HG03103 (cell line): Measurements from ENCODE around the gene CFAP410.
"Not testable (repeated sequence)": the region's sequence is repeated elsewhere in the genome, so short reads cannot be mapped to it uniquely, and the experiment has no call there.

ENCODE experiments used
- ATAC-seq: cut with Tn5 transposase; IDR thresholded peaks from one replicate; pipeline ENCODE4 v1.9.1; 2021; ENCODE audit warnings: low read depth; ENCODE audit not compliant: unreplicated experiment

Gene CFAP410

DNA sequence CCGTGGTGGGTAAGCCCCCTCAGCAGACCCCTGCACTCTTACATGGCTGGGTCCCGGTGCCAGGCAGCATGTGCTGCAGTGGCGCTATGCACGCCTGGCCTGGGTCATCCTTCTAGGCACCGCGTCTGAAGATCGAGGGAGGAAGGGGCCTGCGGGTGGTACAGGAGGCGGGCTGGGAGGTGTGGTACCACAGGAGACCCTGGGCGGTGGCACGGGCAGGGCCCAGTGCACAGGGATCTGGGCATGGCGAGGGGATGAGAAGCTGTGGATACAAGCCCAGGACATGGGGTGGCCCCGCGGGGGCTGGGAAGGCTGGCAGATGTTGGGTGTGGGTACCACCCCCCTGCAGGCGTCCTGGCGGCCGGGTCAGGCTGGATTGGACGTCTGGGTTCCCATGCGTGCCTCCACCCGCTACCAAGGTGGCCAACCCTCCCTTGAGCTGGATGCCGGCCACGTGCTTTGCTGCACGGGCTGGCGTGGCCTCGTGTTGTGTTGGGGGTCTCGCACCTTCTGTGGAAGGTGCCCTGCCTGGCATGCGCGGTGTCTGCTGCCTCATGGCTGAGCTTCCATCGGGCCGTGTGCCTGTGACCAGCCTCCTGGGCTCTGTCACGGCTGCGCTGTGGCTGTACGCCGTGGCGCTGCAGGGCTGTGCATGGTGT lies 19.7 kb downstream of the CFAP410 start:
- no peak for ATAC-seq

GRCh38 chr21:44318489-44319285 lies 20.5 kb downstream of the CFAP410 start:
- ATAC-seq: no peak

GRCh38 chr21:44317871-44318270 lies 21.3 kb downstream of the CFAP410 start:
- no peak for ATAC-seq

GRCh38 chr21:44317241-44317782 lies 21.9 kb downstream of the CFAP410 start:
- ATAC-seq: no peak

- ATAC-seq: no peak
Measured at GRCh38 chr21:44316277-44316900, 22.8 kb downstream of the CFAP410 start.

DNA sequence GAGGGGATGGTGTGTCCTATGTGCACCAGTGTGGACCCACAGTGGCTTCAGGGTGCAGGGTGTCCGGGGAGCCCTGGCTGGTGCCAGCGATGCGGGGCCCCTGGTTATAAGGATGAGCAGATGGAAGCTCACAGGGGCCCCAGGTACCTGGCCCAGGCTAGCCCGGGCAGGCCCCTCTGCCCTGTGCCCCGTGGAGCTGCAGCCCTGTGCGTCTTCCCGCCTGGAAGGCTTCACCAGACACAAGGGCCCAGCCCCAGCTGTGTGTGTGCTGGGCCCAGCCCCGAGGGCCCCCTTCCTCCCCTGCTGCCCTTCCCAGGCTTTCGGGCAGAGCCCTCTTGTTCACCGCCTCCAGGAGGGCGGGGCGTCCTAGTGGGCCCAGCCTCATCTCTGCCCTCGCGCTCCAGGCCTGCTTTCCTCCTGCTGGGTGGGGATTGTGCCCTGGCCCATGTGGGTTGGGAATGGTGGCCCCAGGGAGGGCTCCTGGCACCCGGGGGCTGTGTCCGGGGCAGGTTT lies 23.4 kb downstream of the CFAP410 start:
- ATAC-seq: no peak

GRCh38 chr21:44314561-44314960 lies 24.6 kb downstream of the CFAP410 start:
- no peak for ATAC-seq

DNA sequence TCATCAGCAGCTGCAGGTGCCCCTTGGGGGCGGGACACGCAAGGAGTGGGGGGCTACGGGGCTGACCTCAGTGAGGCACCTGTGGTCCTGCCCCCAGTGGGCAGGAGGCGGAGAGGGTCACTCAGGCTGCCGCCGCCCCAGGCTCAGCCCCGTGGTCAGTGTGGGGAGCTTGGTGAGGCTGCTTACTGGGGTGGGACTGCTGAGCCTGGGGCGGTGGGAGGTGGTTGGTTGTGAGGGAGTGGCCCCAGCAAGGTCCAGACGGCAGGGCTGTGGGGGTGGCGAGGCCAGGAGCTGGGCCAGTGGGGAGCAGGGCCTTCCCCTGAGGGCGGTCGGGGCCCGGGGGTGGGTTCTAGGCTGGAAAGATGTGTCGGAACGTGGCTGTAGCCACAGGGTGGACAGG lies 25.1 kb downstream of the CFAP410 start:
- no peak for ATAC-seq

DNA sequence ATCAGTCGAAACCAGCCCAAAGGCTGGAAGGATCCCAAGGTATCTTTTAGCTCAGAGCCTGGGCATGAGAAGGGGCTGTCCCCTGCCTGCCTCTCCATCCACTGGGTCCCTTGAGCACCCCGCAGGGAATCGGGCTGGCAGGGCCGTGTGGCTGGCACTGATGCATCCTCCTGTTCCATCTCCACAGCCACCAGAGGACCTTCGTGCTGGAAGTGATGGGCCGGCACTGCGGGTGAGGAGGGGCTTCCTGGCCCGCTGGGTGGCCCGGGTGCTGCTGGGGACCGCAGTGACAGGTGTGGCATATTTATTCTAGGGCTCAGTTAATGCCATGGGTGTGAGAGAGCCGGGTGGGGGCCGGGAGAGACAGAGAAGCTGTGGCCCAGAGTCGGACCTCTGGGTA lies 25.7 kb downstream of the CFAP410 start:
- ATAC-seq: no peak

DNA sequence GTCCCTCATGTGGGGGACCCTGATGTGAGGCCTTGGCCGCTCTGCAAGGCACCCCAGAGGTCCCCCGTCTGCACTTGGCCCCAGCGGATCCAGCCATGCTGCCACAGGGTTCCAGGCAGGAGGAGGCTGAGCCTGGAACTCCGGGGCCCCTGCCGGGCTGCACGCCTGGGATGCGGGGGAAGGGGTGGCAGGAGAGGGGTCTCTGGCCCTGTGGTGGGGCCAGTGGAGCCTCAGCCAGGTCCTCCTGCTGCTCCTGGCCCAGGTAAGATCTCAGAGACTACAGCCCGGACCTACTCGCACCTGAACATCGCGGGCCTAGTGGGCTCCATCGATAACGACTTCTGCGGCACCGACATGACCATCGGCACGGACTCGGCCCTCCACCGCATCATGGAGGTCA lies 26.5 kb downstream of the CFAP410 start:
- no peak for ATAC-seq

- ATAC-seq: no peak
Measured at GRCh38 chr21:44312089-44312488, 27.1 kb downstream of the CFAP410 start.

DNA sequence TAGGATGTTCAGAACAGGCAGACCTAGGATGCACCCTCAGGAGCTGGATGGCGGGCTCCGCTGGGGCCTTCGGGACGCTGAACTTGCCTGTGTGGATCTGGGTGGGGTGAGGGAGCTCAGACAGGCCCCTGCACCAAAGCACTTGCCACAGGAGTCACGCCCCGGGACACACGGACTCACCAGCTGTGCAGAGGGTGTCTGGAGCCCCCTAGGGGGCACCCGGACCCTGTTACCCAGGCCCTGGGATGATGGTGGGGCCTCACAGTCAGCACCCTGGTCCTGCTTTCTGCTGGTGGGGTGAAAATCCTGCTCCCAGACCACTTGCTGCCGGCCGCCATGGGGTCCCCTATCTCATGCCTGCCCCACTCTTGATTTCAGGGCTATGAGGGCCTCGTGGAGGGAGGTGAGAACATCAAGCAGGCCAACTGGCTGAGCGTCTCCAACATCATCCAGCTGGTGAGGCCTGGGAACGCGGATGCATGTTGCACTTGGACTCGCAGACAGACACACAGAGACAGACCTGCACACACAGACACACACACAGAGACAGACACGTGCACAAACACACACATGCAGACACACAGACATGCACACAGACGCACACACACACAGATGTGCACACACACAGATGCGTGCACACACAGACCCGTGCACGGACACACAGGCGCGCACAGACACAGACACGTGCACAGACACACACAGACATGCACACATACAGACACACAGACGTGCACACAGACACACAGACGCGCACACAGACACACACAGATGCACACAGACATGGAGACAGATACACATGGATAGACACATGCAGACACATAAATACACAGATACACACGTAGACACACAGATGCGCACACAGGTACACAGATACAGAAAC lies 28.3 kb downstream of the CFAP410 start:
- no peak for ATAC-seq

GRCh38 chr21:44306936-44307704 lies 32.1 kb downstream of the CFAP410 start:
- no peak for ATAC-seq

GRCh38 chr21:44305691-44306090 lies 33.5 kb downstream of the CFAP410 start:
- ATAC-seq: no peak

GRCh38 chr21:44304877-44305293 lies 34.3 kb downstream of the CFAP410 start:
- ATAC-seq: no peak

DNA sequence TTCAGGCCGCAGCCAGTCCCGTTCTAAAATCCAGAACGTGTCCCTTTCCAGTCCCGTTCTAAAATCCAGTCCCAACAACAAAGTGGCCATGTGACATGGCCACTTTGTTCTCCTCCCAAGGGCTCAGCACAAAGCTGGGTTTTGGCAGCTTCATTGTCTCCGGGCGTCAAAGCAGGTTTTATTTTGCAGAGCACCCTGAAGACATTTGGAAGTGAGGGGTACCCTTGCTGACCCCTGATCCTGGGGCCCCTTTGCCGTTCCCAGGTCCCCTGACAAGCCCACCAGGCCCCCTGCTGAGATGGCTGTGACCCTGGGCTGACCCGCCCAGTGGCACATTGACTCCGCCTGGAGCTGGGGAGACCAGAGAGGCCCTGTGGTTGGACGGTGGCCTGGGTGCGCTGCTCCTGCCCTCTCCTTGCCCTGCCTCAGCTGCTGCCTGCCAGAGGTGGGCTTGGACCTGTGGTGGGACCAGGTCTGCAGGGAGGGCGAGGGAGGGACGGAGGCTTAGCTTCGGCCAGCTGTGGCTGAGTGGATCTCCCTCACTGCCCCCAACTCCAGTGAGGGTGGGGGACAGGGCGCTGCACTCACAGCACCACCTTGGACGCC lies 35.1 kb downstream of the CFAP410 start:
- ATAC-seq: no peak

GRCh38 chr21:44303490-44303981 lies 35.7 kb downstream of the CFAP410 start:
- no peak for ATAC-seq

DNA sequence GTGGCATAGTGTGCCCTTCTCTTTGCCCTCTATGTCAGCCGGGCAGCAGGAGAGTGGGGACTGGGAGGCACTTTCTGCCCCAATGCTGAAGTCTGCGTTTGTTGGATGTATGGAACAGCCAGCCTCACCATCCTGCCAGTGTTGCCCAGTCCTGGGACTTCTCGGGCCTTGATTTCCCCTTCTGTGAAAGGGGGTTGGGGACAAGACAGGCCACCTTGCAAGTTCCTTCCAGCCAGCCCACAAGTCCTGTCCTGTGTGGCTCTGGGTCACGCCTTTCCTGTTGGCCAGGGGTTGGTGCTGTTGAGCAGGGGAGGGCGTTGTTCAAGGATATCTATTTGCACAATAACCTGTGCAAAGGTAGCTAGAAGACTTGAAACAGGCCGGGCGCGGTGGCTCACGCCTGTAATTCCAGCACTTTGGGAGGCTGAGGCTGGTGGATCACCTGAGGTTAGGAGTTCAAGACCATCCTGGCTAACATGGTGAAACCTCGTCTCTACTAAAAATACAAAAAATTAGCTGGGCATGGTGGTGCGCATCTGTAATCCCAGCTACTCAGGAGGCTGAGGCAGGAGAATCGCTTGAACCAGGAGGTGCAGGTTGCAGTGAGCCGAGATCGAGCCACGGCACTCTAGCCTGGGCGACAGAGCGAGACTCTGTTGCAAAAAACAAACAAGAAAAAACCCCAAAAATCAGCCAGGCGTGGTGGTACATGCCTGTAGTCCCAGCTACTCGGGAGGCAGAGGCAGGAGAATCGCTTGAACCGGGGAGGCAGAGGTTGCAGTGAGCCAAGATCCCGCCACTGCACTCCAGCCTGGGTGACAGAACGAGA lies 36.4 kb downstream of the CFAP410 start:
- not testable (repeated sequence) for ATAC-seq
